Ramos (cell line): Measurements from ENCODE around the gene RAB9A.

Experiments used
- in situ Hi-C: fragments of 300-500 bp; cut with MboI; formaldehyde crosslinking; loops from one replicate; pipeline ENCODE4 v1.14.3; 2022; ENCODE audit warnings: low sequenced_read_pairs; ENCODE audit not compliant: unreplicated experiment

Gene RAB9A

GRCh38 chrX:13697455-13697854, 8.5 kb downstream of the RAB9A start:
- in situ Hi-C loops = no loop called here

GRCh38 chrX:13697976-13698375, 9.0 kb downstream of the RAB9A start:
- in situ Hi-C loops = no loop called here

GRCh38 chrX:13698432-13698831, 9.5 kb downstream of the RAB9A start:
- in situ Hi-C loops = no loop called here

DNA sequence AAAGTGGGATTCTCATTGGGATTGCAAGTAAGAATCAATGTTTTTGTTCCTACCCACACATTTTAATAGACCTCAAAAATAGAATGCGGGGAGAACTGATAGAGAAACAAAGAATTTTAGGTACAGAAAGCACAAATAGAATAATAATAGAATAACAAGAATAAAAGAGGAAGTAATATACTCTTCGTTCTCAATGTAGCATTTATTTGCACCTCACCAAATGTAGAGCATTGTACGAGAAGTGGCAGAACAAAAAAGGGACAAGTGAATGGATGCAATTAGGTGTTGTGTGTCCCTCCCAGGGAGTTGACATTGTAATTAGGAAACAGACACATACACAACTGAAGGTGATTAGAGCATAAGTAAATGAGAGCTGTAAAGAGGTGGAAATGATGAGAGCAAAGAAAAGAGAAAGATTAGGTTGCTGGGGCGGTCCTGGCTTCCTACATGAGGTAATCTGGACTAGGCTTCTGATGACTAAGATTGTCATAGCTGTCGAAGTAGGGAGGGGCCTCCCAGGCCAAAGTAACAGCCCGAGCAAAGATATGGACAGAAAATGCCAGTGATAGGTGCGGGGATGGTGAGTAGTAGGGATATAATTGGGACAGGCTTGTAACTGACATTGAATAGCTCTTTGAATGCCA, 10.4 kb downstream of the RAB9A start:
- in situ Hi-C loops = no loop called here

DNA sequence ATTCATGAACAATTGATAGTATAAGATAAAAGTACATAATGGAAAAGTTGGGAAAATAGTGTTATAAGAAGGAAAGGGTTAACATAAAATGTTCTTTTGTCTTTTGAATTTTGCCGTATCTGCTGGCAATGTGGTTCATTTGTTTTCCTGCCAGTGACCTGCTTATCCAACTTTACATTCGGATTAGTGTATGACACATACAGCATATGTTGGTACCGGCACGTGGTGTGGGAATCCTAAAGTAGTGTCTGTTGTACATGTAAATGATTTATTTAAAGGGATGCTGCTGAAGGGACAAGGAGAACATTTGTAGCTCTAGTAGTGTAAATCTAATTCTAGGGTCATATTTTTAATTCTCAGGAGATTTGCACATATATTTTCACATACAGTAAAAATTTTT, 11.5 kb downstream of the RAB9A start:
- in situ Hi-C loops = no loop called here

GRCh38 chrX:13702111-13702789, 13.3 kb downstream of the RAB9A start:
- in situ Hi-C loops = no loop called here

- in situ Hi-C loops = no loop called here
These were observed 14.2 kb downstream of the RAB9A start for GRCh38 chrX:13703135-13703534.

DNA sequence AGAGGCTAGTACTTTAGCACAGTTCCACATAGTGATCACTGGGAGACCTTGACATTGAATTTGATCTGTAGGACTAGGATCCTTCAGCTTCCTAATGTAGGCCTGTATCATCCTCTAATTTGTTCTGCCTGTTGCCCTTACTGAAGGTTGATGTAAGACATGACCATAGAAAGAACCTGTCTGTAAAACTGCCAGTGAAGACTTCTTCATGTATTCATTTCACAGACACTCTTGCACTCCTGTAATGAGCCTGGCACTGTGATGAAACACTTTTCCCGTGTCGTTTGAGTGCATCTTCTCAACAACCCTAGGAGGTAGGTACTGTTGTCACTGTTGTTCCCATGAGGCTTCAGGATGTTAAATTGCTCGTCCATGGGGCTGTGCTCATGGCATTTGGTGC, 14.7 kb downstream of the RAB9A start:
- in situ Hi-C loops = no loop called here

- in situ Hi-C loops = no loop called here
These were observed 22.2 kb downstream of the RAB9A start for GRCh38 chrX:13711141-13711540.

DNA sequence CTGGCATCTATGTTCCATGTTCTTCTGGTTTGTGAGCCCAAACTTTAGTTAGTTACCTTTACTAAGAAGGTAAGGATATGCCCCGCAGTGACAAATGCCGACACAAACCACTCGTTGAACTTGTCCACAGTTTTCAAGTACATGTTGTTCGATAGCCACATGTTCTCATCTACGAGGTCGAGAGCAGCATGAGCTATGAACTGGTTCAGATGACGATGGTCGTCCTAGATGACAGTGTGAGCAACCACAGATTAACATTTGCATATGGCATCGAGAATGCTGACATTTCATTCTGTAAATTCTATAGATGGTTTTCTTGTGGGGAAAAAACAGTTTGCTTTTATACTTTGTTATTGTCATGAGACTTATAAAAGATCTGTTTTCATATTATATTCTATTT, 27.5 kb downstream of the RAB9A start:
- in situ Hi-C loops = no loop called here

GRCh38 chrX:13716905-13717304, 28.0 kb downstream of the RAB9A start:
- in situ Hi-C loops = no loop called here

DNA sequence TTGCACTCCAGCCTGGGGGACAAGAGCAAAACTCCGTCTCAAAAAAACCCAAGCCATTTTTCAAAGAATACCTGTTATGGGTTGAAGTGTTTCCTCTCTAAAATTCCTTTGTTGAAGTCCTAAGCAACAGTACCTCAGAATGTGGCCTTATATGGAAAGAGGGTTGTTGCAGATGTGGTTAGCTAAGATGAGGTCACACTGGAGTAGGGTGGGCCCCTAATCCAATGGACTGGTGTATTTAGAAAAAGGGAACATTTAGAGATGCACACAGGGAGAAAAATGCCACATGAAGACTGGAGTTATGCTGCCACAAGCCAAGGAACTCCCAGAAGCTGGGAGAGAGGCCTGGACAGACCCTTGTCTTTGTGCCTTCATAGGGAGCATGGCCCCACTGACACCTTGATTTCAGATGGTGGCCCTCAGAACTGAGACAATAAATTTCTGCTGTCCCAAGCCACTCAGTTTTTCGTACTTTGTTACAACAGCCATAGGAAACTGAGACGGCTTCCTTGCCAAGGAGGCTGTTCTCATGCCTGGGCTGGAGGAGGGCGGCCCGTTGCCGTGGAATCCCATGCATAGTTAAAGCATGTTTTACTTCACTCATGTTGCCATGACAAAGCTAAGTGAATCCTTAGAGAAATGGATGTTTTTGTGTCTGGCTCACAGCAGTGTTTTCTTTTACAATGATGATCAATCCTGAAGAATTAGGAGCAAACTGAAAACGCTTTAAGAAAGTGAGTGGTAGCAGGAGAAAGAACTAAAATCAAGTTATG, 29.0 kb downstream of the RAB9A start:
- in situ Hi-C loops = no loop called here

GRCh38 chrX:13719192-13719856, 30.4 kb downstream of the RAB9A start:
- in situ Hi-C loops = no loop called here

DNA sequence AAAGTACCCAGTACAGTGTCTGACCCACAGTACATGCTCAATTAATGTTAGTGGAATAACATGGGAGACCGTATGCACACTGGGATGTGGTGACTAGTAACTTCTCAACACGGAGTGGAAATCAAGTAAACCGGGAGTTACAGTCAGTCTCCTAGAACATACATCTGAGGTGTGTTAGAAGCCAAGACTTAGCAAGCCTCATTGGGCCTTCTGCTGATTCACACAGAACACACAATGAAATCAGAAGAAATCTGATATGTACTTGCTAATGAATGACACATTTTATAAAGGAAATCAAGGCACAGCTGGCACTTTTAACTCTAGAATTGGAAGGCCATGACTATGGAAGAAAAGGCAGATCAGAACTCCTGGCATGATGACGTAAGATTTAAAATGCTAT, 32.4 kb downstream of the RAB9A start:
- in situ Hi-C loops = no loop called here

GRCh38 chrX:13721819-13722519, 33.0 kb downstream of the RAB9A start:
- in situ Hi-C loops = no loop called here

GRCh38 chrX:13724878-13725277, 36.0 kb downstream of the RAB9A start:
- in situ Hi-C loops = loop anchor here (25.0 kb wide), 2 partner anchors 638 to 763 kb away; no protein-coding TSS in a partner anchor

- in situ Hi-C loops = loop anchor here (25.0 kb wide), 2 partner anchors 639 to 764 kb away; no protein-coding TSS in a partner anchor
These were observed 37.7 kb downstream of the RAB9A start for GRCh38 chrX:13726583-13726982.

DNA sequence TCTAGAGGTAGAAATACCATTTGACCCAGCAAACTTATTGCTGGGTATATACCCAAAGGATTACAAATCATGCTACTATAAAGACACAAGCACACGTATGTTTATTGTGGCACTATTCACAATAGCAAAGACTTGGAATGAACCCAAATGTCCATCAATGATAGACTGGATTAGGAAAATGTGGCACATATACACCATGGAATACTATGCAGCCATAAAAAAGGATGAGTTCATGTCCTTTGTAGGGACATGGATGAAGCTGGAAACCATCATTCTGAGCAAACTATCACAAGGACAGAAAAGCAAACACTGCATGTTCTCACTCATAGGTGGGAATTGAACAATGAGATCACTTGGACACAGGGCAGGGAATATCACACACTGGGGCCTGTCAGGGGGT, 41.6 kb downstream of the RAB9A start:
- in situ Hi-C loops = loop anchor here (25.0 kb wide), 2 partner anchors 643 to 768 kb away; no protein-coding TSS in a partner anchor

DNA sequence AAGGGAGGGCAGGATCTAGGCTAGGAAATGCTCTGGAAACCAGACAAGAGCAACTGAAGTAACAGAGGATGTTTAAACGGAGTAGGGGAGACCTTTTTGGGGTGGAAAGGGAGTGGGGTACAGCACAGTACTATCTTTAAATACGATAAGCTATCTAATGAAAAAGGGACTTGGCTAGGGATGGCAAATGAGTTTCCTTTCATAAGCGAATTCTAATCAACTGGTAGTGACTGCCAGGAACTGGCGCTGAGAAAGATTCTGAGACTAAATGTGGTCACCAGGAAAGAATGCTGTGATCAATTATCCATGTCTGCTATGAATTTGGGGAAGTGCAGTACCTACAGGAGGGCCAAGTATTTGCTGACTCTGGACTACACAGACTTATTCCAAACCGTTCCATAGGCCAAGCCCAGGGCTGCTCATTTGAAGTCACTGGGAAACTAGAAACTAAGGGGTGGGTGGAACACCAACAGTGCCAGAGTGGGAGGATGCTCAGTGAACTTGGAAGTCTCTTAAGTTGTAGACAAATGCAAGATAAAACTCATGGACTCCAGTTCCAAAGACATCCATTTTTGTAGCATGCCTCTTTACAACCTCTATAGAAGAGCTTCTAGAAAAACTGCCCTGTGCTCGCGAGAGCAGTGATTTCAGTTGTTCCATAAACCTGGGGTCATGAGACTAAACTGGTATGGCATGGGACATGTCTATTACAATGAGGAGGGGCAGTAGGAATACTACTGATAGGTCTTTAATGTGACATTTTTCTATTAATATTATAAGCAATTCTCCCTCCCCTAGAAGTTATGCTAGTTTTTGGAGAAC, 43.5 kb downstream of the RAB9A start:
- in situ Hi-C loops = loop anchor here (25.0 kb wide), 2 partner anchors 645 to 770 kb away; no protein-coding TSS in a partner anchor
